Measurements from ENCODE around the gene KRTAP4-16. TPM values are rescaled to one million over a fixed set of nuclear protein-coding genes. Genes with fewer than 3 reads are reported as not detected.
"Not testable (repeated sequence)": the region's sequence is repeated elsewhere in the genome, so short reads cannot be mapped to it uniquely, and the experiment has no call there.

The KRTAP4-16 gene
- total and polyA plus RNA-seq, 2 donors: not detected

GRCh38 chr17:41127371-41127770 lies 25.4 kb upstream of the KRTAP4-16 start:
- DNase-seq (ENCODE audit: extremely low spot score): no peak
- H3K4me1 ChIP-seq (ENCODE audit: insufficient read depth): no peaks in the 10 kb centered on the region
- no peak overlapping the region for H3K27ac ChIP-seq (ENCODE audit: low read depth)
- 52% methylated on average over 1 of the region's 1 CpG for WGBS
- no peak overlapping the region for H3K4me3 ChIP-seq (ENCODE audit: low read depth, low read length)
- H3K36me3 ChIP-seq (ENCODE audit: insufficient read depth): no peaks in the 10 kb centered on the region

- Histone ChIP-seq H3K4me1 (ENCODE audit: insufficient read depth) (no peaks in the 10 kb centered on the region), H3K4me3 (ENCODE audit: low read depth, low read length) (no peak overlapping the region), H3K27ac (ENCODE audit: low read depth) (no peak overlapping the region), H3K36me3 (ENCODE audit: insufficient read depth) (no peaks in the 10 kb centered on the region)
- 86% methylated on average over 3 of the region's 3 CpGs for WGBS
- no peak for DNase-seq (ENCODE audit: extremely low spot score)
These were observed 24.4 kb upstream of the KRTAP4-16 start for GRCh38 chr17:41126412-41126811.

- no peak overlapping the region for H3K4me3 ChIP-seq (ENCODE audit: low read depth, low read length)
- no peak overlapping the region for H3K27ac ChIP-seq (ENCODE audit: low read depth)
- no peaks in the 10 kb centered on the region for H3K4me1 ChIP-seq (ENCODE audit: insufficient read depth)
- DNase-seq (ENCODE audit: extremely low spot score): no peak
- H3K36me3 ChIP-seq (ENCODE audit: insufficient read depth): no peaks in the 10 kb centered on the region
- WGBS: 94% methylated on average over 2 of the region's 2 CpGs
These were observed 23.1 kb upstream of the KRTAP4-16 start for GRCh38 chr17:41125064-41125463.

GRCh38 chr17:41123991-41124371 lies 22.0 kb upstream of the KRTAP4-16 start, which contains the start of gene KRTAP4-12:
Gene KRTAP4-12 (minus strand): TSS chr17:41124182. CDS start chr17:41124122, 60 bp downstream.
- WGBS: 67% methylated on average over 3 of the region's 3 CpGs
- H3K27ac ChIP-seq (ENCODE audit: low read depth); H3K36me3 ChIP-seq (ENCODE audit: insufficient read depth); H3K4me1 ChIP-seq (ENCODE audit: insufficient read depth); DNase-seq (ENCODE audit: extremely low spot score); H3K4me3 ChIP-seq (ENCODE audit: low read depth, low read length): not testable (repeated sequence)

- H3K4me3 ChIP-seq (ENCODE audit: low read depth, low read length); H3K27ac ChIP-seq (ENCODE audit: low read depth); DNase-seq (ENCODE audit: extremely low spot score); H3K36me3 ChIP-seq (ENCODE audit: insufficient read depth); H3K4me1 ChIP-seq (ENCODE audit: insufficient read depth): not testable (repeated sequence)
- 73% methylated on average over 12 of the region's 12 CpGs for WGBS
These were observed 21.4 kb upstream of the KRTAP4-16 start for GRCh38 chr17:41123292-41123990.

GRCh38 chr17:41121742-41122141 lies 19.7 kb upstream of the KRTAP4-16 start:
- no peak for DNase-seq (ENCODE audit: extremely low spot score)
- Histone ChIP-seq H3K27ac (ENCODE audit: low read depth) (no peak overlapping the region), H3K4me3 (ENCODE audit: low read depth, low read length) (no peak overlapping the region), H3K36me3 (ENCODE audit: insufficient read depth) (no peaks in the 10 kb centered on the region), H3K4me1 (ENCODE audit: insufficient read depth) (no peaks in the 10 kb centered on the region)
- WGBS: 88% methylated on average over 2 of the region's 2 CpGs

GRCh38 chr17:41119696-41120690 lies 18.0 kb upstream of the KRTAP4-16 start:
- not testable (repeated sequence) for H3K36me3 ChIP-seq (ENCODE audit: insufficient read depth); H3K27ac ChIP-seq (ENCODE audit: low read depth); H3K4me1 ChIP-seq (ENCODE audit: insufficient read depth); DNase-seq (ENCODE audit: extremely low spot score); H3K4me3 ChIP-seq (ENCODE audit: low read depth, low read length)
- 60% methylated on average over 11 of the region's 11 CpGs for WGBS

- Histone ChIP-seq H3K4me1 (ENCODE audit: insufficient read depth) (no peaks in the 10 kb centered on the region), H3K36me3 (ENCODE audit: insufficient read depth) (no peaks in the 10 kb centered on the region), H3K27ac (ENCODE audit: low read depth) (no peak overlapping the region), H3K4me3 (ENCODE audit: low read depth, low read length) (no peak overlapping the region)
- DNase-seq (ENCODE audit: extremely low spot score): no peak
- 88% methylated on average over 4 of the region's 4 CpGs for WGBS
These were observed 16.7 kb upstream of the KRTAP4-16 start for GRCh38 chr17:41118721-41119120.

GRCh38 chr17:41117846-41118386 lies 15.9 kb upstream of the KRTAP4-16 start, which contains the start of gene KRTAP4-11:
Gene KRTAP4-11 (minus strand): TSS chr17:41118373. CDS start chr17:41118315, 58 bp downstream.
- not testable (repeated sequence) for H3K27ac ChIP-seq (ENCODE audit: low read depth); H3K4me3 ChIP-seq (ENCODE audit: low read depth, low read length); DNase-seq (ENCODE audit: extremely low spot score); H3K36me3 ChIP-seq (ENCODE audit: insufficient read depth); H3K4me1 ChIP-seq (ENCODE audit: insufficient read depth)
- WGBS: 74% methylated on average over 10 of the region's 10 CpGs

GRCh38 chr17:41116297-41116696 lies 14.3 kb upstream of the KRTAP4-16 start:
- Histone ChIP-seq H3K27ac (ENCODE audit: low read depth) (no peak overlapping the region), H3K4me3 (ENCODE audit: low read depth, low read length) (no peak overlapping the region), H3K4me1 (ENCODE audit: insufficient read depth) (no peaks in the 10 kb centered on the region), H3K36me3 (ENCODE audit: insufficient read depth) (no peaks in the 10 kb centered on the region)
- WGBS: 47% methylated on average over 5 of the region's 5 CpGs
- no peak for DNase-seq (ENCODE audit: extremely low spot score)

GRCh38 chr17:41111151-41111885 lies 9.3 kb upstream of the KRTAP4-16 start:
- no peak overlapping the region for H3K27ac ChIP-seq (ENCODE audit: low read depth)
- no peaks in the 10 kb centered on the region for H3K4me1 ChIP-seq (ENCODE audit: insufficient read depth)
- H3K36me3 ChIP-seq (ENCODE audit: insufficient read depth): no peaks in the 10 kb centered on the region
- no peak overlapping the region for H3K4me3 ChIP-seq (ENCODE audit: low read depth, low read length)
- WGBS: 79% methylated on average over 2 of the region's 2 CpGs
- DNase-seq (ENCODE audit: extremely low spot score): no peak

GRCh38 chr17:41108728-41109386 lies 6.8 kb upstream of the KRTAP4-16 start:
- DNase-seq (ENCODE audit: extremely low spot score); H3K27ac ChIP-seq (ENCODE audit: low read depth); H3K4me3 ChIP-seq (ENCODE audit: low read depth, low read length); H3K36me3 ChIP-seq (ENCODE audit: insufficient read depth); H3K4me1 ChIP-seq (ENCODE audit: insufficient read depth): not testable (repeated sequence)
- 37% methylated on average over 1 of the region's 1 CpG for WGBS
